Measurements from ENCODE around the gene F10. TPM values are rescaled to one million over a fixed set of nuclear protein-coding genes. Genes with fewer than 3 reads are reported as not detected.

F10 gene
- total and polyA plus RNA-seq, 9 of the 15 experiments (the other 6 are each of a cell fraction or from before 2014, with no cell fraction given), result 0.04 to 0.09 (median 0.07) TPM; not detected in 5

- TF ChIP-seq POLR2G (IDR thresholded peaks at IDR 0.05; ENCODE audit: low read depth, low read length) (peak; percentile 7; the same call in 1 of the 2 replicates), SMC3 (conservative IDR thresholded peaks at IDR 0.05; ENCODE audit: insufficient read depth, low read depth, low read length) (no peak)
- ChIA-PET POLR2A (no interaction called here), CTCF (ENCODE audit: low intra/inter-chr PET ratio) (no interaction called here)
- in situ Hi-C loops (cut with MboI), result no loop called here
- Histone ChIP-seq H3K9me3 (replicated peaks; ENCODE audit: control insufficient read depth, insufficient read depth, low read depth, low read length) (no peaks in the 10 kb centered on the region), H4K20me1 (replicated peaks; ENCODE audit: control insufficient read depth, insufficient read depth, low read length) (no peaks in the 10 kb centered on the region; the same call in 1 of the 2 replicates), H3K4me3 (no peak overlapping the region), H3K36me3 (ENCODE audit: control insufficient read depth, insufficient read depth, low read length) (peaks cover 40% of the 10 kb centered on the region; the same call in 2 of the 3 replicates), H3K79me2 (ENCODE audit: control insufficient read depth, insufficient read depth, low read length) (no peaks in the 10 kb centered on the region), H3K4me1 (replicated peaks in 1 of 2; ENCODE audit: control insufficient read depth in 2 of 2, insufficient read depth in 2 of 2, low read length in 2 of 2) (peaks cover 0 to 9% of the 10 kb centered on the region in 2 experiments; a peak in 2 of 5 replicates), H3K27me3 (ENCODE audit: control insufficient read depth in 2 of 2, insufficient read depth in 2 of 2, low read length in 2 of 2) (no peaks in the 10 kb centered on the region), H3K9me1 (ENCODE audit: control insufficient read depth, insufficient read depth, low read length) (no peaks in the 10 kb centered on the region), H3K27ac (ENCODE audit: extremely low read depth, low read depth, low read length) (no peak overlapping the region), H3K4me2 (ENCODE audit: insufficient read depth, low read length) (no peak overlapping the region), H3K9ac (ENCODE audit: insufficient read depth in 1 of 2, low read depth in 2 of 2, low read length in 2 of 2) (no peak overlapping the region), H2AFZ (ENCODE audit: low read depth, low read length) (no peak overlapping the region)
- 92% methylated on average over 13 of the region's 13 CpGs for WGBS (ENCODE audit: insufficient coverage, low coverage, missing lambda C conversion rate)
- intact Hi-C loops (cut with micrococcal nuclease), result no loop called here
- no TSS peak for BruUV-seq (replicated peaks)
- DNase-seq (ENCODE audit: extremely low read depth in 1 of 4, low spot score in 3 of 4) (no peak), ATAC-seq (no peak), FAIRE-seq (no peak)
These were observed 49.9 kb downstream of the F10 start for GRCh38 chr13:113172419-113172926.

- Histone ChIP-seq H3K9ac (ENCODE audit: insufficient read depth in 1 of 2, low read depth in 2 of 2, low read length in 2 of 2) (no peak overlapping the region), H3K4me3 (no peak overlapping the region), H3K4me2 (ENCODE audit: insufficient read depth, low read length) (no peak overlapping the region), H3K9me1 (ENCODE audit: control insufficient read depth, insufficient read depth, low read length) (no peaks in the 10 kb centered on the region), H3K27ac (ENCODE audit: extremely low read depth, low read depth, low read length) (no peak overlapping the region), H4K20me1 (replicated peaks; ENCODE audit: control insufficient read depth, insufficient read depth, low read length) (peaks cover 2% of the 10 kb centered on the region; the same call in 1 of the 2 replicates), H3K4me1 (replicated peaks in 1 of 2; ENCODE audit: control insufficient read depth in 2 of 2, insufficient read depth in 2 of 2, low read length in 2 of 2) (peaks cover 0 to 14% of the 10 kb centered on the region in 2 experiments; a peak in 2 of 5 replicates), H3K79me2 (ENCODE audit: control insufficient read depth, insufficient read depth, low read length) (no peaks in the 10 kb centered on the region), H2AFZ (ENCODE audit: low read depth, low read length) (no peak overlapping the region), H3K27me3 (ENCODE audit: control insufficient read depth in 2 of 2, insufficient read depth in 2 of 2, low read length in 2 of 2) (no peaks in the 10 kb centered on the region), H3K9me3 (replicated peaks; ENCODE audit: control insufficient read depth, insufficient read depth, low read depth, low read length) (no peaks in the 10 kb centered on the region), H3K36me3 (ENCODE audit: control insufficient read depth, insufficient read depth, low read length) (peaks cover 66% of the 10 kb centered on the region)
- intact Hi-C loops (cut with micrococcal nuclease) (no loop called here), in situ Hi-C loops (cut with MboI) (no loop called here)
- DNase-seq (ENCODE audit: extremely low read depth in 1 of 4, low spot score in 3 of 4), result no peak
- BruUV-seq (replicated peaks), result no TSS peak
- TF ChIP-seq POLR2G (IDR thresholded peaks at IDR 0.05; ENCODE audit: low read depth, low read length) (0 out of 2 replicates have a peak, but pooled peaks have one; percentile 23), ZNF124 (CRISPR knock-in tag; IDR thresholded peaks at IDR 0.05) (no peak)
- ChIA-PET POLR2A (no interaction called here), CTCF (ENCODE audit: low intra/inter-chr PET ratio) (no interaction called here)
- WGBS (ENCODE audit: insufficient coverage, low coverage, missing lambda C conversion rate), result 81% methylated on average over 3 of the region's 5 CpGs
- ATAC-seq, result no peak
- no peak for FAIRE-seq
These were observed 53.7 kb downstream of the F10 start for GRCh38 chr13:113176280-113176679.

Measured in K562 (cell line).